GM19438 (cell line): ENCODE measurements around the gene C2orf68.
"Not testable (repeated sequence)": the region's sequence is repeated elsewhere in the genome, so short reads cannot be mapped to it uniquely, and the experiment has no call there.

ENCODE experiments used
- ATAC-seq: cut with Tn5 transposase; IDR thresholded peaks from one replicate; pipeline ENCODE4 v1.9.1; 2021; ENCODE audit warnings: low read depth; ENCODE audit not compliant: unreplicated experiment

The C2orf68 gene

DNA sequence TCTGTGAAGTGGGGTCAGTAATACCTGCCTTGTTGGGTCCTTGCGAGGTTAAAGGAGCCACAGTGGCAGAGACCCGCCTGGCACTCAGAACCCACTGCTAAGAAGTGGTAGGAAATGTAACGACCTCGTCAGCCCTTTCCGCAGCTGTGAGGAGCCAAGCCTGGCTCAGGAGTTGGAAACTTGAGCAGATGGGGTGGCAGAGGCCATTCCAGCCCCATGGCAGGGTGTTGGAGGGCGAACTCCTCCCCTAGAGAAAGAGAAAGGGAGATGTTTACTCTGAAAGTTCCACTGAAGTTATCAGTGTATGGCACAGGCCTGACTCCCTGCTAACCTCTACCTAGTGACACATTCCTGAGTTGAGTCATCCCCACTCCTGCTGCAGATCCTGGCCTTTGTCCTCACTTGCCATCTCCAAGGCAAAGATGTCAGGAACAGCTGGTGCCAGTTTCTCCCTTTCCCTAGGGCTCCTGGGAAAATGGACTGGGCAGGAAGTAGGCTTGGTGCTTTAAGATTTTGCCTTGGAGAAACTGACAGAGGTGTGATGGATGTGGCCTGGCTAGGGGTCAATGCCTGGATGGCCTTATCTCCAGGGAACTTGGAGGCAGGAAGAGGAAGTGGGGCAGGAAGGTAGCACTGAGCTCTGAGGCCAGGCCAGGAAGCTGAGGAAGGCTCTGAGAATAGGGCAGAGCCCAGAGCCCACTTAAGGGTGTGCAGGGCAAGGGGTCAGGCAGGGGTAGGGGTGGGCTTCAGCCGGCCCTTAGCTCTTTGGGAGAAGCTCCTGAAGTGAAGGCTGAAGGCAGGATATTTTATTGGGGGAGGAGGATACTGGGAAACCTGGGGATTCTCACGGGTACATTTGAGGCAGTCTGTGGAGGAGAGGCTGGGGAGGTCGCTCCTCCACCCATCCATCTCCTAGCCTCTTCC, 26.7 kb downstream of the C2orf68 start:
- ATAC-seq, result no peak

GRCh38 chr2:85584354-85584856, 27.5 kb downstream of the C2orf68 start, which contains the start of gene VAMP5:
TSS of gene VAMP5 (plus strand) at chr2:85584431. CDS start at chr2:85584491, 60 bp downstream.
- no peak for ATAC-seq

- no peak for ATAC-seq
Measured at GRCh38 chr2:85583667-85584353, 28.1 kb downstream of the C2orf68 start.

DNA sequence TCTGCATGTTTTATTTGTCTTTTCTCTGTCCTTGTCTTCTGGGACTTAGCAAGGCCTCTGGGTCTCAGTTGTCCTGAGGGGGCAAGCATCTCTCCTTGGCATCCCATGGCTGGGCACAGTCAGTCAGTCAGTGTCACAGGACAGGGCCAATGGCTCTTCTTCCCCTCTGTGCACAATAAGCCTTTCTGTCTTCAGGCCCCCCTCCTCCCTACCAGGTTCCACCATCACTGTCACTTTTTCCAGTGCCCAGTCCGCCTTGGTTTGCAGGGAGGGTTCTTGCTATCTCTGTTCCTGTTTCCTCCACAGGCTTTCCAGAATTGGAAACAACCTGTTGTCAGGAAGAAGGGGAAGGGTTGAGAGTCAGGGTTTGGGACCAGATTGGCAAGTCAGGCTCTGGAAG, 29.4 kb downstream of the C2orf68 start:
- ATAC-seq, result no peak

- no peak for ATAC-seq
Measured at GRCh38 chr2:85580206-85580605, 31.7 kb downstream of the C2orf68 start.

- ATAC-seq, result no peak
Measured at GRCh38 chr2:85579266-85579935, 32.5 kb downstream of the C2orf68 start.

DNA sequence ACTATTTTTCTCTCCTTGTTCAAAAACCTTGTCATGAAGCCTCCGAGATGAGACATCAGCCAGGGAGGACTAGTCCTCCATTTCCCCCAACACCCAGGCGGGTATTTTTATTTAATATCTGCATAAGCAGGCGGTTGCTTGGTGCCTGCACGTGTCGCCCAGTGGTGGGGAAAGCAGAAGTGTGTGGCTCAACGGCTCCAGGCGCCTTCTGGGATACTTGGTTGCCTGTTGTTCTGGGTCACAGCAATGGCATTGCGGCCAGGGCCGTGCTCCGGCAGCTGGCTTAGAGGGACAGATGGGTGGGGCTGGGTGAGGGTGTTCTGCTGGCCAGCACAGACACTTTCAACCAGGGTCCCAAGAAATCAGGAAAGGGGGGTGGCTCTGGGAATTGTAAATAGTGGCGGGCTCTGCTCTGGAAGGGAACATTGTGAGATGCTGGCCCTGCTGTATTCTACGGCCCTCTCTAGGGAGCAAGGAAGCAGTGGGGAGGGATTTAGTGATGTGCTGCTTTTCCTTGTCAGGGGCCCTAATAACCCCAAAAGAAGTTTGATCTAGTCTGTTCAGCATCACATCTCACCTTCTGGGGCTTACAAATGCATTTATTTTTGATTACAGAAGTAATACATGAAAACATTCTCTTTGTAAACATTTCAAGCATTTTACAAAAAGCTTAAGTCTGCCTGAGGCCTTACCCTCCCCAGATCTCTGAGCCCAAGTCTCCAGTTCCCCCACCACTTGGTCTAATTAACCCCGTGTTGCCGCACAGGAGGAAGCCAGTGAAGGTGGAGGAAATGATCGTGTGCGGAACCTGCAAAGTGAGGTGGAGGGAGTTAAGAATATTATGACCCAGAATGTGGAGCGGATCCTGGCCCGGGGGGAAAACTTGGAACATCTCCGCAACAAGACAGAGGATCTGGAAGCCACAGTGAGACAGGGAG, 33.4 kb downstream of the C2orf68 start:
- ATAC-seq, result no peak

DNA sequence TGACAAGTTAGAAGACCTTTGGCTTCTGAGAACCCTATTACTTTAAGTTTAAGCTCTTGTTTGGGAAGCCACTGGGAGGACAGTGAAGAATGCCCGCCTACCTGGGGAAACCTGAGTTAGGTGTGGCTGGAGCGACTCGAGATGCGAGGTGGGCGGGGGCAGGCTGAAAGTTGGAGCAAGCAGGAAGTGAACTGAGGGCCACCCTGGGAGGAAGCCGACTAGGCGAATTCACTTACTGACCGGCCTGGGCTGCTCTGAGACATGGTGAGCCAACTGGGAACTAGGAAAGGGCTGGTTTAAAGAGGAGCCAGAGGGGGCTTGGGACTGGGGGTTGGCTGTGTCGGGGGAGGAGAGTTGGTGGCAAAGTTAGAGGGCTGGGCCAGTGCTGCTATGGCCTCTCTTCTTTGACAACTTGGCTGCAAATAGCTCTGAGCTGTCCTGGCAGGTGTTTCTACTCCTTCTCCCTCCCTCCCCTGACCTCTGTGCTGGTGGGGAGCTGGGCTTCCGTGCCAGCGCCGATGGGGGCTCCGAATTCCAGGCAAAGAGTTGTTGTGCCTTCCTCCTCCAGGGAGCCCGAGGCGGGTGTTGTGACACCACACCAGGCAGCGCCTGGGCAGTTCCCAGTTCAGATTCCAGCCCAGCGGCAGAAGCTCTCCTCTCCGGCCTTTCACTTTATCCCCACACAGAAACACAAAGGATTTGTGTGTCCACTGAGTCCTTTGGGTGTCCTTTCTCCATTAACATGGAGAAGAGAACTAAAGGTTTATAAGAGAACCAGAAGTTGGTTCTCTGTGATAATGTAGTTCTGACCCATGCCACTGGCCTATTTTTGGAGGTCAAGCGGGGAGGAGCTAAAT, 34.3 kb downstream of the C2orf68 start, which contains the start of gene VAMP8:
TSS of gene VAMP8 (plus strand) at position 201 of the 857 bp plus-strand sequence. CDS start at position 262, 61 bp downstream.
- peak; percentile 66 for ATAC-seq

DNA sequence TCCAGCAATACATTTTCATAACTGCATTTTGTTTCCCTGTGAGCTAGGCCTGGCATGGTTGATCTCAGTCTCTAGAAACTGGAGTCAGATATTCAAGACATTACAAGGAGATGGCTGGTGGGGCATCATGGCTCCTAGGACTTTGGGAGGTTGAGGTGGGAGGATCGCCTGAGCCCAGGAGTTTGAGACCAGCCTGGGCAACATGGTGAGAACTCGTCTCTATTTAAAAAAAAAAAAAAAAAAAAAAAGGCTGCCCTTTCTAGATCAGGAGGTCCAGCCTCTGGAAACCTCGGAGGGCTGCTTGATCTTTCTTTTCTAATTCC, 34.8 kb downstream of the C2orf68 start:
- no peak for ATAC-seq

DNA sequence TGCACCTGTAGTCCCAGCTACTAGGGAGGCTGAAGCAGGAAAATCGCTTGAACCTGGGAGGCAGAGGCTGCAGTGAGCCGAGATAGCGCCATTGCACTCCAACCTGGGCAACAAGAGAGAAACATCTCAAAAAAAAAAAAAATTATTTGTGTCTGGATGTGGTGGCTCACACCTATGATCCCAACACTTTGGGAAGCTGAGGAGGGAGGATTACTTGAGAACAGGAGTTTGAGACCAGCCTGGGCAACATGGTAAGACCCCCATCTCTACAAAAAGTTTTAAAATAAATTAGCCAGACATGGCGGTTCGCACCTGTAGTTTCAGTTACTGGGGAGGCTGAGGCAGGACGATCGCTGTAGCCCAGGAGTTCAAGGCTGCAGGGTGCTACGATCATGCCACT, 36.1 kb downstream of the C2orf68 start:
- no peak for ATAC-seq

DNA sequence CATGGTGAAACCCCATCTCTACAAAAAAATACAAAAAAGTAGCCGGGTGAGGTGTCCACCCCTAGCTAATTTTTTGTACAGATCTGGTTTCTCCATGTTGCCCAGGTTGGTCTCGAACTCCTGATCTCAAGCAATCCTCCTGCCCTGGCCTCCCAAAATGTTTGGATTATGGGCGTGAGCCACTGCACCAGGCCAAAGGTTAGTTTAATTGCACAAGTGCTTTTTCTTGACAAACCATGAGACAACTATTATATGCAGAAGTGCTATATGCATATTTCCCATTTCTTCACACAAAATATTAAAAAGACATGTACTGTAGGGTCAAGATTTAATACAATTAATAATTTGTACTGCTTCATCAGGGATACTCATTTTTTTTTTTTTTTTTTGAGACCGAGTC, 45.6 kb downstream of the C2orf68 start:
- no peak for ATAC-seq

DNA sequence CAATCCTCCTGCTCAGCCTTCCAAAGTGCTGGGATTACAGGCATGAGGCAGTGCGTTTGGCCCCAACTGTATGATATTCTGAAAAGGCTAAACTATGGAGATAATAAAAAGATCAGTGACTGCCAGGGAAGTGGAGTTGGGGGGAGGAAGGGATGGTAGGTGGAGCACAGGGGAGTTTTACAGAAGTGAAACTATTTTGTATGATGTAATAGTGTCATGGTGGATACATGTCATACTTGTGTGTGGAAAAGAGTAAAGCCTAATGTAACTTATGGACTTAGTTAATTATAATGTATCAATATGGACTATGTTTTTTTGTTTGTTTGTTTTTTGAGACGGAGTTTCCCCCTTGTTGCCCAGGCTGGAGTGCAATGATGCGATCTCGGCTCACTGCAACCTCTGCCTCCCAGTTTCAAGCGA, 47.7 kb downstream of the C2orf68 start:
- no peak for ATAC-seq

DNA sequence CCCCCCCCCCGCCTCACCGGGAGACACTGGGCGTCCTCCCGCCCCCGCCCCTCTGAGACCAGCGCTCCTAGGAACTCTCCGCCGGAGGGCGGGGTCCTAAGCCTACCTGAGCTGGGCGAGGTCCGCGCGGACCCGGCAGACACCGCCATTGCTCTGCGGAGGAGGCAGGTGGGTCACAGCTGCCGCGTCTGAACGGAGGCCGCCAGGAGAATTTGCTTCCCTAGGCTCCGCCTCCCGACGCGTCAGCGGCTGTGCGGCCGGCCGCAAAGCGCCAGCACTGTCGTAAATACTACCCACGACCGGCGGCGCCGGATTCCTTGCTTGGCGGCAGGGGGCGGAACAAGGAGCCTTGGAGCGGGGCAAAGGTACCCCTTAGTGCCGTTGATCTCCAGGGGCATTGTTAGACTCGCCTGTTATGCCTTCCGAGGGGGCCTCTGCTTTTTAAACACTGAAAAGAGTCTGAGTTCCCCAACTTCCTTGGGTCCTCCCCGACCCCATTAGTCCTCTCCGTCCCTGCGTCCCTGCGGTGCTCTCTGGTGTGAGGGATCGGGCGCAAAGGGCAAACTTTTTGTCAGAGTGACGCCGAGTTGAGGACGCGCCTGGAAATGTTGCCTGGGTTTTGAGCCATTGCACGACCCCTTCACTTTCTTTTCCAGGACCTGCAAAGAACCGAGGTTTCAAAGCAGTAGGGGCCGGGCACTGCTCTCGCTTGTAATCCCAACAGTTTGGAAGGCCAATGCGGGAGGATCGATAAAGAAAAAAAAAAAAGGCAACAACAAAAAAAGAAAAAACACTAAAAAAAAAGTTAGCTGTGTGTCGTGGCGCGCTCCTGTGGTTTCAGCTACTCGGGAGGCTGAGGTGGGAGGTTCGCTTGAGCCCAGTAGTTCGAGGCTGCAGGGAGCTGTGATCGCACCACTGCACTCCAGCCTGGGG, 50.3 kb downstream of the C2orf68 start, which contains the start of gene GGCX:
TSS of gene GGCX (minus strand) at position 214 of the 933 bp plus-strand sequence. CDS start at position 149, 65 bp downstream.
- ATAC-seq, result peak; percentile 90

DNA sequence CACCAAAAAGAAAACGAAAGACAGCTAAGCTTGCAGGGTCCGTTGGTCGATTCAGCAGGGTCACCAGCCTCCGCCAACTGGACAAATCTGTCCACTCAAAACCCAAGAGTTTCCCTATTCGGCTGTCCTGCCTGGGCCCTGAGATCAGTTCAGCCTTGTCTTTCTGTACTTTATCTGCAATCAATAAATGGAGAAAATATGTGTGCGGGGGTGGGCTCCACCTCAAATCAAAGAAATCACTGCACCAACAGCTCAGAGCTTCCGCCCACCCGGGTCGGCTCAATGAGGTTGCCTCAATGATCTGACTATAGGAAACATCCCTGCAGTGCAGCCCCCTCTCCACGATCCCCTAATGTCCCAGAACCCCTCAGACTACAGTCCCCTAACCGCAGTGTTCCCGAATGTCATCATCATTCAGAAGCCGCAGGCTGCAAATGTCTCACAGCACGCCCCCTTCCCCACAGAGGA, 51.0 kb downstream of the C2orf68 start:
- ATAC-seq, result peak; percentile 5

DNA sequence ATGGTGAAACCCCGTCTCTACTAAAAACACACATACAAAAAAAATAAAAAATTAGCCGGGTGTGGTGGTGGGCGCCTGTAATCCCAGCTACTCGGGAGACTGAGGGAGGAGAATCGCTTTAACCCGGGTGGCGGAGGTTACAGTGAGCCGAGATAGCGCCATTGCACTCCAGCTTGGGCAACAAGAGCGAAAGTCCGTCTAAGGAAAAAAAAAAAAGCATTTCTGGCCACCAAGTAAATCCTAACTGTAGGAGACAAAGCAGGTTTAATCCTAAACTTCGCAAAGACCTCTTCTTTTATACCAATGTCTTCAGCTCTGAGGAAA, 51.5 kb downstream of the C2orf68 start:
- ATAC-seq, result not testable (repeated sequence)

- no peak for ATAC-seq
Measured at GRCh38 chr2:85558160-85558559, 53.7 kb downstream of the C2orf68 start.

DNA sequence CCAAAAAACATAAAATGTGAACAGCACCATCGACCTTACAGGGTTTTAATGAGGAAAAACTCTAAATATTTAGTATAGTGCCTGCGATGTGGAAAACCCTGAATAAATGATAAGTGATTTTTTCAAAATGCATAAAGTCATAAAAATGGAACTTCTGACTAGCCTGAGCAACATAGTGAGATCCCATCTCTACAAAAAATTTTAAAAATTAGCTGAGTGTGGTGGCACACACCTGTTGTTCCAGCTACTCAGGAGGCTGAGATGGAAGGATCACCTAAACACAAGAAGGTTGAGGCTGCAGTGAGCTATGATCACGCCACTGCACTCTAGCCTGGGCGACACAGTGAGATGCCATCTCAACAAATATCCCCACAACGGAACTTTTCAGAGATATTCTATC, 54.7 kb downstream of the C2orf68 start:
- ATAC-seq, result no peak
